ENCODE data around the gene SLC24A3.
A peak's percentile ranks its signal among the peaks of the same experiment; 100 is the strongest.

The SLC24A3 gene

GRCh38 chr20:19593762-19594161, 381.3 kb downstream of the SLC24A3 start:
- in situ Hi-C loops (cut with HindIII; ENCODE audit: low pct_unique_long_range_greater_than_20kb, low sequenced_read_pairs) = no loop called here

GRCh38 chr20:19594896-19595295, 382.5 kb downstream of the SLC24A3 start:
- in situ Hi-C loops (cut with HindIII; ENCODE audit: low pct_unique_long_range_greater_than_20kb, low sequenced_read_pairs) = no loop called here
- TF ChIP-seq JUND (IDR thresholded peaks at IDR 0.05; ENCODE audit: low read depth) = no peak
- DNase-seq (ENCODE audit: low read depth in 1 of 2, low spot score in 1 of 2) = no peak

More at GRCh38 chr20:19593762-19594161, 381.3 kb downstream of the SLC24A3 start:
- DNase-seq (ENCODE audit: low read depth in 1 of 2, low spot score in 1 of 2) = no peak
- TF ChIP-seq JUND (IDR thresholded peaks at IDR 0.05; ENCODE audit: low read depth) = no peak

GRCh38 chr20:19598117-19598850, 385.8 kb downstream of the SLC24A3 start:
- in situ Hi-C loops (cut with HindIII; ENCODE audit: low pct_unique_long_range_greater_than_20kb, low sequenced_read_pairs) = no loop called here
- DNase-seq (ENCODE audit: low read depth in 1 of 2, low spot score in 1 of 2) = no peak
- TF ChIP-seq JUND (IDR thresholded peaks at IDR 0.05; ENCODE audit: low read depth) = no peak

GRCh38 chr20:19599200-19599599, 386.8 kb downstream of the SLC24A3 start:
- DNase-seq (ENCODE audit: low read depth in 1 of 2, low spot score in 1 of 2) = no peak
- in situ Hi-C loops (cut with HindIII; ENCODE audit: low pct_unique_long_range_greater_than_20kb, low sequenced_read_pairs) = no loop called here
- TF ChIP-seq JUND (IDR thresholded peaks at IDR 0.05; ENCODE audit: low read depth) = no peak

- DNase-seq (ENCODE audit: low read depth in 1 of 2, low spot score in 1 of 2) = no peak
- in situ Hi-C loops (cut with HindIII; ENCODE audit: low pct_unique_long_range_greater_than_20kb, low sequenced_read_pairs) = no loop called here
These were observed 387.6 kb downstream of the SLC24A3 start for GRCh38 chr20:19600042-19600441.

GRCh38 chr20:19601126-19601810, 388.8 kb downstream of the SLC24A3 start:
- no peak for DNase-seq (ENCODE audit: low read depth in 1 of 2, low spot score in 1 of 2)
- in situ Hi-C loops (cut with HindIII; ENCODE audit: low pct_unique_long_range_greater_than_20kb, low sequenced_read_pairs) = no loop called here
- TF ChIP-seq JUND (IDR thresholded peaks at IDR 0.05; ENCODE audit: low read depth) = no peak

More at GRCh38 chr20:19600042-19600441, 387.6 kb downstream of the SLC24A3 start:
- no peak for TF ChIP-seq JUND (IDR thresholded peaks at IDR 0.05; ENCODE audit: low read depth)

GRCh38 chr20:19602675-19603375, 390.4 kb downstream of the SLC24A3 start:
- in situ Hi-C loops (cut with HindIII; ENCODE audit: low pct_unique_long_range_greater_than_20kb, low sequenced_read_pairs) = no loop called here
- no peak for DNase-seq (ENCODE audit: low read depth in 1 of 2, low spot score in 1 of 2)
- no peak for TF ChIP-seq JUND (IDR thresholded peaks at IDR 0.05; ENCODE audit: low read depth)

- no peak for TF ChIP-seq JUND (IDR thresholded peaks at IDR 0.05; ENCODE audit: low read depth)
- in situ Hi-C loops (cut with HindIII; ENCODE audit: low pct_unique_long_range_greater_than_20kb, low sequenced_read_pairs) = no loop called here
- no peak for DNase-seq (ENCODE audit: low read depth in 1 of 2, low spot score in 1 of 2)
These were observed 390.9 kb downstream of the SLC24A3 start for GRCh38 chr20:19603376-19603750.

- in situ Hi-C loops (cut with HindIII; ENCODE audit: low pct_unique_long_range_greater_than_20kb, low sequenced_read_pairs) = no loop called here
- no peak for DNase-seq (ENCODE audit: low read depth in 1 of 2, low spot score in 1 of 2)
- no peak for TF ChIP-seq JUND (IDR thresholded peaks at IDR 0.05; ENCODE audit: low read depth)
These were observed 393.5 kb downstream of the SLC24A3 start for GRCh38 chr20:19605786-19606485.

- TF ChIP-seq JUND (IDR thresholded peaks at IDR 0.05; ENCODE audit: low read depth) = no peak
- in situ Hi-C loops (cut with HindIII; ENCODE audit: low pct_unique_long_range_greater_than_20kb, low sequenced_read_pairs) = no loop called here
- peak in 1 of 2 experiments; percentile 20 for DNase-seq (ENCODE audit: low read depth in 1 of 2, low spot score in 1 of 2)
These were observed 397.3 kb downstream of the SLC24A3 start for GRCh38 chr20:19609642-19610223.

- no peak for DNase-seq (ENCODE audit: low read depth in 1 of 2, low spot score in 1 of 2)
- in situ Hi-C loops (cut with HindIII; ENCODE audit: low pct_unique_long_range_greater_than_20kb, low sequenced_read_pairs) = no loop called here
- TF ChIP-seq JUND (IDR thresholded peaks at IDR 0.05; ENCODE audit: low read depth) = no peak
These were observed 403.2 kb downstream of the SLC24A3 start for GRCh38 chr20:19615629-19616028.

- no peak for TF ChIP-seq JUND (IDR thresholded peaks at IDR 0.05; ENCODE audit: low read depth)
- in situ Hi-C loops (cut with HindIII; ENCODE audit: low pct_unique_long_range_greater_than_20kb, low sequenced_read_pairs) = no loop called here
- DNase-seq (ENCODE audit: low read depth in 1 of 2, low spot score in 1 of 2) = no peak
These were observed 403.6 kb downstream of the SLC24A3 start for GRCh38 chr20:19616081-19616480.
